Skin of body (tissue), 2 donors: ENCODE results near the gene ABT1. TPM values are rescaled to one million over a fixed set of nuclear protein-coding genes. Genes with fewer than 3 reads are reported as not detected.
"Not testable (repeated sequence)": the region's sequence is repeated elsewhere in the genome, so short reads cannot be mapped to it uniquely, and the experiment has no call there.

Source experiments
- DNase-seq: peaks from one replicate; lab custom pipeline; 2025; lab: John Stamatoyannopoulos, UW
- total RNA-seq: library from RNA; depleted of rRNA; stranded (reverse); fragments of >200 nt; gene quantifications from one replicate; pipeline ENCODE4 v1.2.3, GENCODE V29; 2014

The ABT1 gene
- 12.3 TPM for total RNA-seq

DNA sequence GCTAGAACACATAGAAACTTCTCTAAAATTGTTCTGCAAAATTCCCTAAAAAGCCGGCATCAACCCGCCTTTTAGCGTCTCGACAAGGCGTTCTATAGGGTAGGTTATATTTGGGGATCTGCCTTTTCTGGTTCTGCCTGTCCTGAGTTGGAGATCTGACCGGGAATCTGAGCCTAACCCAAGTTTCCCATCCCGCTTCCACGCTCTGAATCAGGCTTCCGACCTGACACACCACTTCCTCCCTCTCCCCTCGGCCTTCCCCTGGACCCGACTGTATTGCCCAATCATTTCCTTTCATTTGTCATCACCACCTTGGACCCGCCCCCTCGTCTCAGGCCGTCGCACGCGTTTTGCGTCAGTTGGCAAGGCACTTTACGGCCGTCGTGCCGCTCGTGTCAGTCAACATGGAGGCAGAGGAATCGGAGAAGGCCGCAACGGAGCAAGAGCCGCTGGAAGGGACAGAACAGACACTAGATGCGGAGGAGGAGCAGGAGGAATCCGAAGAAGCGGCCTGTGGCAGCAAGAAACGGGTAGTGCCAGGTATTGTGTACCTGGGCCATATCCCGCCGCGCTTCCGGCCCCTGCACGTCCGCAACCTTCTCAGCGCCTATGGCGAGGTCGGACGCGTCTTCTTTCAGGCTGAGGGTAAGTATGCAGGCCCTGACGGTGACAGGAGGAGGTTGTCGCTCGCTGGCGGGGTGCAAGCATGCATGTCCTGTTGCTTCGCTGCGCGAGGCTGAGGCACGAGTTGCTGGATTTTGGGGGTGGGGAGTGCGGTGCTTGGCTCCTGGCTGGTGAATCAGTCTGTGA, at the start of gene ABT1:
ABT1 (plus strand) TSS at position 375 of the 810 bp plus-strand sequence; CDS start at position 405, 30 bp downstream.
- peak; percentile 98 for DNase-seq

DNA sequence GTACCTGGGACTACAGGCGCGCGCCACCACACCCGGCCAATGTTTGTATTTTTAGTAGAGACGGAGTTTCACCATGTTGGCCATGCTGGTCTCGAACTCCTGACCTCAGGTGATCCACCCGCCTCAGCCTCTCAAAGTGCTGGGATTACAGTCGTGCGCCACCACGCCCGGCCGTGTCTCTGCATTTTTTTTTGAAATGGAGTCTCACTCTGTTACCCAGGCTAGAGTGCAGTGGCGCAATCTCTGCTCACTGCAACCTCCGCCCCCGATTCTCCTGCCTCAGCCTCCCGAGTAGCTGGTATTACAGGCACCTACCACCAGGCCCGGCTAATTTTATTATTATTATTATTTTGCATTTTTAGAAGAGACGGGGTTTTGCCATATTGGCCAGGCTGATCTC, 49.4 kb upstream of the ABT1 start:
- not testable (repeated sequence) for DNase-seq

DNA sequence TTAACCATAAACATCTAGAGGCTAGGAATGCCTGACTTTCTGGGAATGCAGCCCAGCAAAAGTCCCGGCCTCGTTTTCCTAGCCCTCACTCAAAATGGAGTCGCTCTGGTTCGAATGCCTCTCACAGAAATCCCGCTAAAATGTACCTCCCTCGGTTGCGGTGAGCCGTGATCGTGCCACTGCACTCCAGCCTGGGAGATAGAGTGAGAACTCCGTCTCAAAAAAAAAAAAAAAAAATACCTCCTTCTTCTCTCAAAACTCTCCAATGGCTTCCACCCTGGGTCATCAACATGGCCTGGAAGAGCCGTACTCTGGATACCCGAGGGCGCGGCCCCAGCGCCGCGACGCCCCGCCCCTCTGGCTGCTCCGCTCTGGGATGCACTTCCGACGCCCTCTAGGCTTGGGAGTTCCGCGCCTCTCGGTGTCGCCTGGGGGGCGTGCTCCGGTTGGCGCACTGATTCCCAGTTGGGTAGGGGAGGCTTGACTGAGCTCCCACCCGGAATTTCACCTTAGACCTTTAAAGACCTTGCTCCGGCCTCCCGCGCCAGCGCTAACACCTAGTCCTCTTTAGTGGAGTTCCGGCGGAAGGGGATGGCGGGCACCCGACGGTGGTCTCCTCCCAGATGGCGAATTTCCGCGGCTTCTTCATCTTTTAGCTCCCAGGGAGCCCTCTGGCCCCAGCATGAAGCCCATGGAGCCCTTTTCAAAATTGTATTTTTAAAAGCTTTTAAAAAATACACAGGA, 46.3 kb upstream of the ABT1 start:
- DNase-seq = peak; percentile 65

DNA sequence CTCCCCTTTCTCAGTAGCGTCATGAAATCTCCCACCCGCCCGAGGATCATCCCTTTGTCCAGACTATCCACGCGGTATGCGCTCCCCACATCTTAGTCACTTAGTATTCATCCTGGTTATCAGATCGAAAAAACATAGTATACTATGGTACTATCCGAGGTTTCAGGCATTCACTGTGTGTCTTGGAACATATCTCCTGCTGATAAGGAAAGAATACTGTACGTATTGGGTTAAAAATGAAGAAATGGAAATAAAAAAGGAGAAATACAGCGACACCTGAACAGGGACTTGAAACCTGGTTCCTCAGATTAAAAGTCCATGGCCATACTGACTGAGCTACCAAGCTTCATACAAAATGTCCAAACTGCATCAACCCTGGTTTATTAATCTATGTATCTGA, 44.5 kb upstream of the ABT1 start:
- no peak for DNase-seq

DNA sequence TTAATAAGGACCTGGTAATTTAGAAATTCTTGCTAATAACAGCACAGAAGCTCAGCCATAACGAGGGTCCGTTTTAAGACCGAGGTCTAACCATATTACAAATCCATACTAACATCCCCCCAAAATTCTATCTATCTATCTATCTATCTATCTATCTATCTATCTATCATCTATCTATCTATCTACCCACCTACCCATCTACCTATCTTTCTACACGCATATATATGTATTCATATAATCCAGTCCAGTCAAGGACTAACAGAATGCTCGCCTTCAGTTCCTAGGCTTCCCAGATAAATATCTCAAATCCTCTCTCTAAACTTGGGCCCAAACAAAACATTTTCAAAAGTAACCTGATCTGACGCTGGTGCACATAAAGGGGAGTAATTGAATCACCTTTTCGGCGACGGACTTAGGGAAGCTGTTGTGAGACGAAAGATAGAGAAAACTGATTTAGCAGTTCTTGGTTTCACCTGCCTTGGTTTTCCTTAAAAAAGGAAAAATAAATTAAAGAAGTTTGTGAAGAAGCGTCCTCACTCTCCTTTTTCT, 44.0 kb upstream of the ABT1 start:
- peak; percentile 18 for DNase-seq

DNA sequence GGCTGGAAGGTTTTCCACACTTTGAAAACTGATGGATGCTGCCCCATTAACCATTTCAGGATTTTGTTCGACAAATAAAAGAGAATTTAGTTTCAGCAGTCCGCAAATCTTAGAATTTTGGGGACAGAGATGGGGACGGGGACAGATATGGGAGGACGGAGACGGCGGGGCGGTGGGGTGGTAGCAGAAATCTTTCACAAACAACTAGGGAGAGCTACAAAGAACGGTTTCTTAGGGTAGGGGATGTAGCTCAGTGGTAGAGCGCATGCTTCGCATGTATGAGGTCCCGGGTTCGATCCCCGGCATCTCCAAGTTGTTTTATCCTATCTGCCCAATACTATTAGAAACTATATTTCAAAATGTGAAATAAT, 43.5 kb upstream of the ABT1 start:
- DNase-seq = peak; percentile 62

DNA sequence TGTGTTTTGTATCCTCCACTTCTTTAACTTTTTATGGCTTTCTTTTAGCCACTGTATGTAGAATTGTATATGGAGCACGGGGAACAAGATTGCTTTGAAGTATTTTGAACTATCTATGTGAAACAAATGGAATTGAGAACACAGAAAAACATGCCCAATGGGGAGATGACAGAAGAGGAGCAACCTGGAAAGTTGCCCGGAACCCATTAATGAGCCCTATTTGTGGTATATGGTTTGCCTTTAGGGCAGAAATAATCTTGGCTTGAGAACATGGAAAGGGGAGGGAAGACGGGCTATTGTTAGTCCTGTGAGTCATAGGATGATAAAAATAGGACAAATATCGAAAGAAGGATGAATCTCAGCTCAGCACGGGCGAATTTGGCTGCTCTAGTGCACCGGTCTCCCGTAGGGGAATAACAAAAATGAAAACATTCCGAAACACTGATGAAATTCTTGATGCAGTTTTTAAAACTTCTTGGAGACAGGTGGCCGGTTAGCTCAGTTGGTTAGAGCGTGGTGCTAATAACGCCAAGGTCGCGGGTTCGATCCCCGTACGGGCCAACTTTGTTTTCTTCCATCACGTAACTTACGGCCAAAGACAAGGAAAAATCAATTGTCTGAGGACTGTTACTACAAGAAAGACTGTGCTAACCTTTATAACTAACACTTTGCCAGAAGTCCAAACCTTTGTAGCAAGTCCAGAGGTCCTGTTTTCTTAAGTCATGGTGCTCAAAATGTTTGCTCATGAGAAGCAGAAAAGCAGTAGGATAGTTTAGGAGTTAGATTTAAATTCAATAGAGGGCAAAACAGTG, 42.9 kb upstream of the ABT1 start:
- peak; percentile 94 for DNase-seq

DNA sequence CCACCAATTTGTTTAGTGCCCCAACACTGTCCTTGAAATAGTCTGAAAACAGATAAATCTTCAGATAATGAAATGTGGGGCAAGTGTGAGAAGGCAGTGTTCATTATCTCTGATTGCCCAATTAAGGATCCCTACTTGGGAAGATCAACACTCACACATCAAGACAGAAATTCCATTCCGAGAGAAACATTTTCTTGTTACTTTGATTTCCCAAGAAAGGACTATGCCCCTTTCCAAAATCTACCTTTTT, 42.4 kb upstream of the ABT1 start:
- no peak for DNase-seq

DNA sequence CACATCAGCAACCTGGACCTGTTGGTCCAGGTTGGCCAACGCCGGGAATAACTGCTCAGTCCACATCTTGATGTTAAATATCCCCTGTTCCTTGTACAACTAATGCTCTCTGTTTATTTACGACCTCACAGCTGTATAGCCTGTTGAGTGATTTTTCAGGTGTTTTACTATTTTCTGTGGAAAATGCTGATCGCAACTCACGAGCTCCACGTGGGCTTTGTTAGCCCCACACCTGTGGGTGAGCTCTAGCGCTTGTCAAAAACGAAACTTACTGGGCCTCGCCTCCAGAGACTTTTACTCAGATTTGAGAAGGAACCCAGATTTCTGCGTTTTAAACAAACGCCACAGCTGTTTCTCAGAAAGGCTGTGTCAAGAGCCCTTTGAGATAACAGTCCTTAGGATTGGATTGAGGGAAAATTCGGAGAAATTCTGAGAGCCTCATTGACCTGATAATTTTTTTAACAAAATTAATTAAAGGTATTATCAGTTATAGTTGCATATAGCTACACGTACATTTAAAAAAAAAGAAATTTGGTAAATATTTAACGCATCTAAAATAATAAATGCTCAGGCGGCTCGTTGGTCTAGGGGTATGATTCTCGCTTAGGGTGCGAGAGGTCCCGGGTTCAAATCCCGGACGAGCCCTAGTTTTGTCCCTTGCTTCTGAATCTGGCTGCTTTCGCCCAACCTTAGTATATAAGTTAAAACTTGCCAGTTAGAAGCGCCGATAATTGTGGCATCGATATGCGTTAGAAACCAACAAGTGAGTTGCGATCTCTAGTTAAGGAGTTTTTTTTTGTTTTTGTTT, 41.9 kb upstream of the ABT1 start:
- DNase-seq = peak; percentile 70

DNA sequence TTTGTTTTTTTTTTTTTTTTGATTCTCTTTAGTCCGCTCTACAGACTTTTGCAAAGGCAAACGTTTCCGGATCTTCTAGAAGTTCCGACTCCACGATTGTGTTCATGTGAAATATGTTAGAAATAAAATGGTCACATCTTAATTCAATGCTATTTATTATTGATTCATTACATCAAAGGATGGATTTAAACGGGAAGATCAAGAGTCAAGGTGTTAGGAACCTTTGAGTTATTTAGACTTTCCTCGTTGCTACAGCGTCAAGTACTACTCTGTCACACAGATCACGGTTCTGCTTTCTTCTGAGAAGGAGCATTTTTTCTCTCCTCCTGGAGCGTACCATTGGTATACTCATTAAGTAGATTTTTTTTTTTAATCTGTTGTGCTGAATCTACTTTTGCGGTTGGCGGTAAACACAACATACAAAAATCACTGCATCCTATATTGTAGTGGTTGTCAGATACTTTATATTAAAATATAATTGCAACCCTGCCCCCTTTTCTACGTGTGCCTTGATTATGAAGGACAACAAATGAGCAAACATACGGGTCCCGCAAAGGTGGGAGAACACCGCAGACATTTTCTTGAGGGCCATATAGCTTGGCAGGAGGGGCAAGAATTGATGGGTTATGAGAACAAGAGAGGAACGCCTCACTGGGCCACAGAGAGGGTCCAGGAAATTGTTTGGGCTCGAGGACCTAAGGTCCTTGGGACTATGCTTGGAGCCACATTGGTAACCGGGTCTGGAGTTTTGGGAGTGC, 41.1 kb upstream of the ABT1 start:
- DNase-seq = no peak

DNA sequence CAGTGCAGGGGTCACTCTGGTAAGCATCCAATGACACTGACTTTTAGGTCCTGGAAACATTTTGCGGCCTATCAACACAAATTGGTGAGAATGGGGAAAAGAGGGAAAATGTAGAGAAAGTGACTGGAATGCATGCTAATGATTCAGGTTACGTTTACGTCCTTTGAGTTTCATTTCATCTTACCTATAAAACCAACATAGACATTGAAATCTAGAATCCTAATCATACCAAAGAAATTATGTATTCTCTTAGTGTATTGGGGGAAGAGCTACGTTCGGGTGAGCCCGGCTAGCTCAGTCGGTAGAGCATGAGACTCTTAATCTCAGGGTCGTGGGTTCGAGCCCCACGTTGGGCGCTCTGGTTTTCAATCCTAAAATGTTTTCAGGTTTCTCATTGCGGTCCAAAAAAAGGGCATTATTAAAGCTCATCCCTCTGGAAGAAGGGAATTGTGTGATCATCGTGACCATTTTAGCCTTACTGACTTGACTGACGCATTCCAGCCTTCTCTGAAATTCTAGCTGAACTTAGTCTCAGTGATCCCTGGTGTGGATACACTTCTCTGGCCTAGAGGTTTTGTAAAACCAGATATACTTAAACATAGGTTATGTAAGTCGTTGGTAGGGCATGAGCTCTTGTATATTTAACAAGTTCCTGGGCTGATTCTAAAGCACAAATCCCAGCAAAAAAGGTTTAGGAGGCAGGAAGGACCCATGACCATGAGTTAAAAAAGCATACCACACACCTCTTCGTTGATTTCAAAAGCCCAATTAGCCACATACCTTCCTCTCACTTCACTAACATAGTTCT, 40.3 kb upstream of the ABT1 start:
- peak; percentile 79 for DNase-seq

DNA sequence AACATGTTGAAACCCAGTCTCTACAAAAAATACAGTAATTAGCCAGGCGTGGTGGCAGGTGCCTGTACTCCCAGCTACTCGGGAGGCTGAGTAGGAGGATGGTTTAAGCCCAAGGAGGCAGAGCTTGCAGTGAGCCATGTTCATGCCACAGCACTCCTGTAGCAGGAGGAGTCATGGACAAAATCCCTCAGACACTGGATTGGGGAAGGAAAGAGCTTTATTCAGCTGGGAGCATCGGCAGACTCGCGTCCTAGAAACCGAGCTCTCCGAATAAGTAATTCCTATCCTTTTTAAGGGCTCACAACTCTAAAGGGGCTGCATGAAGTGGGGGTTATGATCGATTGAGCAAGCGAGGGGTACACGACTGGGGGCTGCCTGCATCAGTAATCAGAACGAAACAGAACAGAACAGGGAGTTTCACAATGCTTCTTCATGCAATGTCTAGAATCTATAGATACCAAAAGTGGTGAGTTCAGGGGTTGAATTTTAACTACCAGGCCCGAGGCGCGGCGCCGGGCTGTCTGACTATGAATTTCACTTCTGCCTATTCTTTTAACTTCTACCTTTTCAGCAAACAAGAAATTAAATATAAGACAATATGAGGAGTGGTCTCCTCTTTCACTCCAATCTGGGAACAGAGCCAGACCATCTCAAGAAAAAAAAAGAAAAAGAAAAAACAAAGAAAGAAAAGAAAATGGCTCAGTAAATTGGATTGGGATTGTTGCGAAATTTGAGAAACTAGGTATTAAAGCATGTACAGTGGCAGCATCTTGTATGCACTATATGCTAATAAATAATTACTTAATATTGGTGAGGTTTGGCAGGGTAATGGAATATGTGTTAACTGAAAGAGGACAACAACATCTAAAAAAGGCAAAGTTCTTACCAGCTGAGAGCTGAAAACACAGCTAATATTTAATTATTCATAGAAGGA, 35.0 kb upstream of the ABT1 start:
- DNase-seq = no peak

DNA sequence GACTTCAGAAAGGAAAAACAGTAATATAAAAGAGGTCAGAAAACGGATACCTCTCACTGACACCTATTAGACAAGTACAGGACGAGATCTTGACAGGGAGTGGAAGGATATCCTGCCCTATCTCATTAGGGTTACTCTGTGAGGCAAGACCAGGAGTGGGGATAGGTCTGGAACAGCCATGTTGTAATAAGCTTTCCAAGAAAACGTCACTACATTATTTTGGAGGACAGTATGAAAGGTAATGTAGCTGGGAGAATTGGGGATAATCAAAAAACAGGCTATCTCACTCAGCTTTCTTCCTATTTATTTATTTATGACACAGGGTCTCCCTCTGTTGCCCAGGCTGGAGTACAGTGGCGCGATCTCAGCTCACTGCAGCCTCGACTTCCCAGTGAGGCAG, 33.3 kb upstream of the ABT1 start:
- no peak for DNase-seq

DNA sequence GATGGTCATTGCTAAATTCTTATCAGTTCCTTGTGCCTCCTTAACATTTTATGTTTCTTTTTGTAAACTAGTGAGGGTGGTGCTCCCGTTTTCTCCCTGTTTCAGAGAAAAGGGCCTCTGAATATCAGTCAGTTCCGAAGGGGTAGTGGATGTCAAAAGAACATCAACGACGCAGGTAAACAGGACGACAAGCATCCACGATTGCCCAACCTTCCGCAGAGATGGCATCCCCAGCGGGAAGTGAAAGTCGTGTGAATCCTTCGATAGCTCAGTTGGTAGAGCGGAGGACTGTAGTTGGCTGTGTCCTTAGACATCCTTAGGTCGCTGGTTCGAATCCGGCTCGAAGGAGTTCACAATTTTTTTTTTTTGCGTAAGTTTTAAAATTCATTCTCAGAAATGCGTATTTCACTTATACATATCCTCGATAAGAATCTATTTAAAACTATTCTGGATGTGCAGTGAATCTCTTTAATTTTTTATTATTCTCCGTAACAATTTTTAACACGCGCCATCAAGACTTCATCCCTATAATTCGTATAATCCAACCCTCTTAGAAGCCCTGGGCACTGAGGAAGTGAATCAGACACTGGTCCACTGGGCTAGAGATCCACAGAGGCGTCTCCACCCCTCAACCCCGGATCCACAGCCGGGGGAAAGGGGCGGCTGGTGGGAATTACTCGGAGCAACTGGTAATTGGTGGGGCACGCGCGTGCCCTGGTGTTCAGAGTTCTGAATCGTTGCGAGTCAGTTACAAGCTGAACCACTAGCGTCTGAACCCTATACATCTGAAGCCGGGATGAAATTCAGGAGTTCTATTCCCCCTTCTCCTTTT, 27.9 kb upstream of the ABT1 start:
- DNase-seq = peak; percentile 87

DNA sequence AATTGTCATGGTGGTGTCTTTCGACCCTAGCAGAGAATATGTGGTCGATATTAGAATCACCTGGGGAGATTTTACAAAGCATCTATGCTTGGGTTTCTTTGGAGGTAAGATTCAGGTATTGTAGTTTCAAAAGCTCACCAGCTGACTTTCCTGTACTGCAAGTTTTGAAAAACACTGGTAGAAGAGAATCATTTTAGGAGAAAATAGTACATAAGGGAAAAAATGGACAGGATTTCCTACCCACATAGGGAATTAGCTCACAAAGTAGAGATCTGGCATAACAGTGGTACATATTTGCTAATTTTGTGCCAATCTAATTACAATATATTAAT, 27.4 kb upstream of the ABT1 start:
- peak; percentile 40 for DNase-seq

DNA sequence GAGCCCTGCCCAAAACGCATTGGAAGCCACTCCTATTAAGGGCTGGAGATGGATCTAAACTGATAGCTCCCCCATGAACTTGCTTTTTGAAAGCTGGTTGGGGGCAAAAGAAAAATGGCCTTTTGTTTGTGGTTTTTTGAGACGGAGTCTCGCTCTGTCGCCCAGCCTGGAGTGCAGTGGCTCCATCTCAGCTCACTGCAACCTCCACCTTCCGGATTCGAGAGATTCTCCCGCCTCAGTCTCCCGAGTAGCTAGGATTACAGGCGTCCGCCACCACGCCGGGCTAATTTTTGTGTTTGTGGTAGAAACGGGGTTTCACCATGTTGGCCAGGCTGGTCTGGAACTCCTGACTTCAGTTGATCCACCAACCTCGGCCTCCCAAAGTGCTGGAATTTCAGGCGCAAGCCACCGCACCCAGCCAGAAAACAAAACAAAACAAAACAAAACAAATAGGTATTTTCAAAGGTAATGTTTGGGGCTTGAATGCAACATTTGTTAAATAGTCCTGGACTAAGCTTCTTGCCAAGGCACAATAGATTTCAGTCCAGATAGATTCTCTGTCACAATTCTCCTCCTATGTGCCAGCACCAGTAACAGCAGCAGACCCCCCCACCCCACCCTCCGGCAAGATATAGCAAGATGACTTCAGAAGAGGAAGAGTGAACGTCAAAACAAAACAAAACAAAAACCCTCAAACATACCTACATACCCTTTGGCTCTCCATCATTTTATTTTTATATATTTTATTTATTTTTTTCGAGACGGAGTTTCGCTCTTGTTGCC, 26.5 kb upstream of the ABT1 start:
- DNase-seq = no peak
